ENCODE results near the gene PEF1.

- no peak for TF ChIP-seq CTCF (IDR thresholded peaks at IDR 0.05)
- no peak for TF ChIP-seq POLR2A (IDR thresholded peaks at IDR 0.05)
- no peak for TF ChIP-seq POLR2AphosphoS5 (IDR thresholded peaks at IDR 0.05)
- no peak for TF ChIP-seq EP300 (IDR thresholded peaks at IDR 0.05)
Observed at GRCh38 chr1:31637915-31638673, 6.6 kb downstream of the PEF1 start.

Data from gastroesophageal sphincter (tissue), 3 donors.